Suppressor macrophage treated with lipopolysaccharide for 4 hours (primary cell): ENCODE data around the gene CST3.
"Not testable (repeated sequence)": the region's sequence is repeated elsewhere in the genome, so short reads cannot be mapped to it uniquely, and the experiment has no call there.

ENCODE experiments used
- DNase-seq: peaks from one replicate; pipeline ENCODE4 v3.0.0-alpha.2; 2020

Gene CST3

GRCh38 chr20:23661002-23661429, 23.3 kb upstream of the CST3 start:
- DNase-seq, result no peak

GRCh38 chr20:23659989-23660837, 22.5 kb upstream of the CST3 start:
- no peak for DNase-seq

GRCh38 chr20:23659610-23659988, 21.8 kb upstream of the CST3 start:
- DNase-seq, result not testable (repeated sequence)

- DNase-seq, result no peak
Measured at GRCh38 chr20:23658989-23659609, 21.3 kb upstream of the CST3 start.

- DNase-seq, result no peak
Measured at GRCh38 chr20:23658336-23658735, 20.6 kb upstream of the CST3 start.

DNA sequence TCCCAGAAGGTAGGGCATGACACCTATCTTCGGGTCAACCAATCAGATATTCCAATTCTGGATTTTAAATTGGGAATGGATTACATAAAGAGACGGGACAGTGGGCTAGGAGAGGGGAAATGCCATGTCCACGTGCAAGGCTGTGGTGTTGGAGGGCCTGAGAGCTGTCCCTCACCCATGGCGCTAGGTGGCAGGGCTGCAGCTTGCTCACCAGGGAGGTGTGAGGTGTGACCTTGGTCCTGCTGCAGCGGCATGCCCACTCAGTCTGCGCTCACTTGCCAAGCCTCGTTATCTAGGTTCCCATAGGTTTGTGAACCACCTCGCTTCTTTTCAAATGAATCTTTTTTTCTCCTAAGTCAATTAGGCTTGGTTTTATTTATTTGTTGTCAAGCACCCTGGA, 19.4 kb upstream of the CST3 start:
- DNase-seq, result no peak

- DNase-seq, result no peak
Measured at GRCh38 chr20:23656372-23656771, 18.6 kb upstream of the CST3 start.

DNA sequence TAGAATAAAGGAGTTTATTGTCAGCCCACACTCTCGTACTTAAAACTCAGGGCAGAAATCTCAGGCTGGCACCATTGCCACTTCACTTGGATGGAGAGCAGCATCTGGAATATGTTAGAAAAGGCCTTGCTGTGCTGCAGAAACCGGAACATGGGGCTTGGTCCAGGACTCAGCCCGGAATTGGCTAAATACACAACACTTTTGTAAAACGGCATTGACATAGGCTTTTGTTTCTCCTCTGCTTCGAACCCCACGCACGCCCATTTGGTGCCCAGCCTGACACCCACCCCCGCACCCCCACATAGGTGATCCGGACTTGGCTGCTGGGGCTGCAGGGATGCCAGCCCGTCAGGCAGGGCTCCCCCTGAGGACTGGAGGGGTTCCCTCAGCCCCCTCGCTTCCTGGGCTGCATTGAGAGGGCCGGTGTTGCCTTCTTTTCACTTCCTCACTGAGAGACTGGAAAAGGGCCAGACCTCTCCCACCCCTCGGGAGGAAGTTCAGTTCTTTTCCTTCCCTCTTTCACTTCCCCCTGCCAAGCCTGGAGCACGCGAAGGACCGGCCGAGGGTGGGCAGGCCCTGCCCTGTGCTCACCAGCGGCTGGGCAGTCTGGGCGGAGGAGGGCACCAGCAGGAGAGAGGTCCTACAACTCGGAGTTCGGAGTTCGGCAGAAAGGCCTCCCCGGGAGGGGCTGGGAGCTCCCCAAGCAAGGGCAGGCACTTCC, 17.9 kb upstream of the CST3 start:
- peak; percentile 93 for DNase-seq

DNA sequence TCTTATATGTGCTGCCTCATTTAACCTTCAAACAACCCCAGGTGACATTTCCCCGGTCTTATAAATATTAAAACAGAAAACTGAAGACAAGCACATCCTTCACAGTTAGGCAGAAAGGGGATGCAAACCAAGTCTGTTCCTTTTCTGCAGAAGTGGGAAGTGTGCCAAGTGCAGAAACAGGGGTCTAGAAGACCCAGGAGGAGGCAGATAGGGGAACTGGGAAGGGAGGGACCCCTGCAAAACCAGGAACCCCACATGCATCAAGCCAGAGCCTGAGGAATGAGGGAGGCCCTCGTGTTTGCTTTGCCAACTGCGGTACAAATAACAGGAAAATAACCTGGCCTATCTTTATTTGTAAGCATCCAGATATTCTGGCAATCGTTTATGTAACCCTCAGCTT, 17.0 kb upstream of the CST3 start:
- DNase-seq, result no peak

DNA sequence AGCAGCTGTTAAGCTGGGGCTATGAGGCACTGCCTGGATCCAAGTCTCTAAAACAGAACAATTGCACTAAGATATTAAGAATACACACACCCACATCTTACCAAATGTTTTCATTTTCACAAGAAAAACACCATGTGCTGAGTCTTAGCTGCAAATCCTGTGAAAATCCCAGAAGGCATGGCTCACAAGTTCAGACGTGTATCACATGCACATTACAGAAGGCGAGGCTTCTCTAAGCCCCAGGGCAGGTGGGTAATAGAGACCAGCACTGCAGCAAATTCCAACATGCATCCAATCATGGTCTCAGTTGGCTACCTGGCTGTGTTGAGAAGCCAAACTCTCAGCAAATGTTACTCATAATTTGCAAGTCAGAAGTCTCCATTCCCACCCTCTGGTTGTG, 16.2 kb upstream of the CST3 start:
- no peak for DNase-seq

- no peak for DNase-seq
Measured at GRCh38 chr20:23653400-23653938, 15.7 kb upstream of the CST3 start.

DNA sequence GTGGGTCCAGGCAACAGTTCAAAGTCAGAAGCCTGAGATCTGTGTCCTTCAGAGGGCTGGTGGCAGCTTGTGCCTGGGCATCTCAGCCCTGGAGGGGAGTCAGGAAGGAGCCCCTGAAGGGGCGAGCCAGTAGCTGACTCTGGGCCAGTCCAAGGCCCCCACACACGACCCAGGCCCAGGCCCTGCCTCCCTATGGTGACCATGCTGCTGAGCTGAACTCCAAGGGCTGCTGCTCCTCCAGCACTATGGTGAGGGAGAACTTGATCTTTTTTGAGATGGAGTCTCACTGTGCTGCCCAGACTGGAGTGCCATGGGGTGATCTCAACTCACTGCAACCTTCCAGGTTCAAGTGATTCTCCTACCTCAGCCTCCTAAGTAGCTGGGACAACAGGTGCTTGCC, 15.2 kb upstream of the CST3 start:
- DNase-seq, result no peak

- DNase-seq, result no peak
Measured at GRCh38 chr20:23652371-23652770, 14.6 kb upstream of the CST3 start.

- no peak for DNase-seq
Measured at GRCh38 chr20:23651117-23651516, 13.4 kb upstream of the CST3 start.

GRCh38 chr20:23649830-23650417, 12.2 kb upstream of the CST3 start:
- DNase-seq, result no peak

GRCh38 chr20:23649242-23649641, 11.5 kb upstream of the CST3 start:
- no peak for DNase-seq

DNA sequence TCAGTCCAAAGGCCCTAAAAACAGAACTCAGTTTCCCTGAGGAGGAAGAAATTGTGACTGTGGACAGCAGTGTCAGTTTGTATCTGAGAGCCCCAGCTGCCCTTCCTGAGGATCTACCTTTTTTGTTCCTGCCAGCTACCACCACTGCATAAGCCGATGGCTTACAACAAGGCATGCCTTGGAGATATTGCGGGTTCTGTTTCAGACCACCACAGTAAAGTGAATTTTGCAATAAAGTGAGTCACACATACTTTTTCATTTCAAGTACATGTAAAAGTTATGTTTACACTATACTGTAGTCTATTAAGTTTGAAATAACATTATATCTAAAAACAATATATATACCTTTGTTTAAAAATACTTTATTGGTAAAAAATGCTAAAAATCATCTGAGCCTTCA, 9.6 kb upstream of the CST3 start:
- no peak for DNase-seq

DNA sequence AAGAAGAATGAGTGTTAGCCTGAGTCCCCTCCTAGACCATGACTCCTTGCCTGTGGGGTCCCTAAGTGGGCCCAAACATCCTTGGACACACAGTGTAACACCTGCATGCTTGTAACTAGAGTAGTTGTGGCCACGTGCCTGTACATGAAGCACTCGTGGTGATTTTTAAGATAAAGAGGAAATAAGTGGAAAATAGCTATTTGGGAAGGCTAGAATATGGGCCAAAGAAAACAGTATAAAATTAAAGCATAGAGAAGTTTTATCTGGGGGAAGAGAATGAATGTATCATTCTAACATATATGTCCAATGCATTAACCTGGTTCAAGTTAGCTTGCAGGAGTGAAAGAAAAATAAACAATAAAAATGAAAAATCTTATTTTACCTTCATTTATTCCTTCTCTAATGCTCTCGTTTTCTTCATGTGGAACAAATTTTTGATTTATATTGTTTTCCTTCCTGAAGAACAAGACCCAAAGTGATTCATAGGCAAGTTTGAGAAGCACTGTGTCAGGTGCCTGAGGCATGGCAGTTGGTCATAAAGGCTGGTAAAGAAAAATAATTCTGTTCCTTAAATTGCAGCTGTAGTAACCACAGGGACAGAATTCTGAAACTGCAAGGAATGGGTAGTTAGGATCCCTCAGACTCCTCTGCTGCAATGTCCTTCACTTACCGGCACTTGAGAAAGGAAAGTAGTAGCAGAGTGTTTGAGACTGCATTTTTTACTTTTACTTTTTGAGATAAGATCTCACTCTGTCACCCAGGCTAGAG, 8.5 kb upstream of the CST3 start:
- DNase-seq, result peak; percentile 85

DNA sequence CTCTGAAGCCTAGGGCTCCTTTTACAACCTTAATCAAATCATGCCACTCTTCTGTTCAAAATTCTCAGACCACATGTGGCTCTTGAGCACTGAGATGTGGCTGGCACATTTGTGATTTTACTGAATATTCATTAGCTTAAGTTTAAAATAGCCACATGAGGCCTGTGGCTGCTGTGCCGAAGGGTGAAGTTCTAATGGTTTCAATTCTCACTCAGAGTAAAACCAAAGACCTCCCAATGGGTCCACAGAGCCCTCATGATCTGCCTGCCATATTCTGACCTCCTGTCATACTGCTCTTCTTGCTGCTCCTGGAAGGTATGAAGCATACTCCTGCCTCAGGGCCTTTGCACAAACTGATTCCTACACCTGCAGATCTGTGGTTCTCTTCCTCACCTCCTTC, 7.8 kb upstream of the CST3 start:
- DNase-seq, result no peak

- peak; percentile 61 for DNase-seq
Measured at GRCh38 chr20:23644164-23644563, 6.4 kb upstream of the CST3 start.

GRCh38 chr20:23643659-23644058, 5.9 kb upstream of the CST3 start:
- DNase-seq, result peak; percentile 83
